Coronary artery (tissue), 2 donors: ENCODE data around the gene RENBP.

Experiments
- DNase-seq: peaks from one replicate; pipeline ENCODE4 v3.0.0-alpha.2; 2017; ENCODE audit warnings: low spot score
- H3K27ac ChIP-seq, 2 donors: fragments of 200-600 bp; sonication (generic); one replicate each; pipeline ENCODE4 v1.5.1; 2016 to 2019
- H3K4me3 ChIP-seq: fragments of 200-600 bp; sonication (generic); 2 replicates; pipeline ENCODE4 v1.5.1; 2016; ENCODE audit warnings: mild to moderate bottlenecking, moderate library complexity
- TF ChIP-seq, protein P1 (sequence below): fragments of 200-600 bp; sonication (generic); IDR thresholded peaks from one replicate; pipeline ENCODE4 v1.5.1; 2019; ENCODE audit warnings: antibody characterized with exemption

The RENBP gene

DNA sequence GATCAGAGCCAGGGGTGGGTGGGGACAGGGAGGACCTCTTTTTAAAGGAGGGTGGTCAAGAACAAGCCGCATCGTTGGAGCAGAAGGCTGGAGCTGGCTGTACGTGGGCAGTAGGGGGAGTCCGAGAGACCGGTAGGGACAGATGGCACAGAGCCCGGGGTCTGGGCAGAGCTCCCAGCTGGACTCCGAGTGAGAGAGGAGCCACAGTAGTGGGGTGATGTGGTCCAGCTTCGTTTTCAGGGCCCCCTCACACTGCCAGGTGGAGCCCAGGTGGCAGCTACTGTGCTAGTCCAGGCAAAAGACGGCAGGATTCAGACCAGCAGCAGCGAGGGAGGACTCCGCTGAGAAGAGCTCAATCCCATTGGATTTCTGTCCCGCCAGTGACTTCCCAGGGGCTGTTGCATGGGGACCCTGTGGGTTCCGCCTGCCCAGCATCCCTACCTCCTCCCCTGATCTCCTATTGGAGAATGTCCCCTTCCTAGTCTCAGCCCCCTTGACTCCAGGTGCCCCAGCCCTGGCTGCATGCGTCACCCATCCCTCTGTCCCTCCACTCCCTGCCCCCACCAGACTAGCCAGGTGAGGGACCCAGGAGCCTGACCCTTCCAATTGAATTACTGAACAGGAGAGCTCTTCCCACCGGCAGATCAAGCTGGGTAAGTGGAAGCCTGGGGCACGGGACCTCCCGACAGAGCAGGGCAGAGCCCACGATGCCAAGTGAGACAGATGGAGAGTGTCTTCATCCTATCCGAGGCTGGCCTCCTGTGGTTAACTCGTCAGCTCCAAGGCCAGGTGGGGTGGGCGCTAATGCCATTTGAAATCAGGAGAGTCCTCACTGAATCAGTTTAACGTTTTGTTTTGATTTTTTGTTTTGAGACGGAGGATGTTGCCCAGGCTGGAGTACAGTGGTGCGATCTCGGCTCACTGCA is 21.2 kb downstream of the RENBP start:
- DNase-seq: no peak
- TF ChIP-seq, protein P1, sequence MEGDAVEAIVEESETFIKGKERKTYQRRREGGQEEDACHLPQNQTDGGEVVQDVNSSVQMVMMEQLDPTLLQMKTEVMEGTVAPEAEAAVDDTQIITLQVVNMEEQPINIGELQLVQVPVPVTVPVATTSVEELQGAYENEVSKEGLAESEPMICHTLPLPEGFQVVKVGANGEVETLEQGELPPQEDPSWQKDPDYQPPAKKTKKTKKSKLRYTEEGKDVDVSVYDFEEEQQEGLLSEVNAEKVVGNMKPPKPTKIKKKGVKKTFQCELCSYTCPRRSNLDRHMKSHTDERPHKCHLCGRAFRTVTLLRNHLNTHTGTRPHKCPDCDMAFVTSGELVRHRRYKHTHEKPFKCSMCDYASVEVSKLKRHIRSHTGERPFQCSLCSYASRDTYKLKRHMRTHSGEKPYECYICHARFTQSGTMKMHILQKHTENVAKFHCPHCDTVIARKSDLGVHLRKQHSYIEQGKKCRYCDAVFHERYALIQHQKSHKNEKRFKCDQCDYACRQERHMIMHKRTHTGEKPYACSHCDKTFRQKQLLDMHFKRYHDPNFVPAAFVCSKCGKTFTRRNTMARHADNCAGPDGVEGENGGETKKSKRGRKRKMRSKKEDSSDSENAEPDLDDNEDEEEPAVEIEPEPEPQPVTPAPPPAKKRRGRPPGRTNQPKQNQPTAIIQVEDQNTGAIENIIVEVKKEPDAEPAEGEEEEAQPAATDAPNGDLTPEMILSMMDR: no peak
- H3K27ac ChIP-seq: no peak overlapping the region
- H3K4me3 ChIP-seq: peak overlapping the region; percentile 32

DNA sequence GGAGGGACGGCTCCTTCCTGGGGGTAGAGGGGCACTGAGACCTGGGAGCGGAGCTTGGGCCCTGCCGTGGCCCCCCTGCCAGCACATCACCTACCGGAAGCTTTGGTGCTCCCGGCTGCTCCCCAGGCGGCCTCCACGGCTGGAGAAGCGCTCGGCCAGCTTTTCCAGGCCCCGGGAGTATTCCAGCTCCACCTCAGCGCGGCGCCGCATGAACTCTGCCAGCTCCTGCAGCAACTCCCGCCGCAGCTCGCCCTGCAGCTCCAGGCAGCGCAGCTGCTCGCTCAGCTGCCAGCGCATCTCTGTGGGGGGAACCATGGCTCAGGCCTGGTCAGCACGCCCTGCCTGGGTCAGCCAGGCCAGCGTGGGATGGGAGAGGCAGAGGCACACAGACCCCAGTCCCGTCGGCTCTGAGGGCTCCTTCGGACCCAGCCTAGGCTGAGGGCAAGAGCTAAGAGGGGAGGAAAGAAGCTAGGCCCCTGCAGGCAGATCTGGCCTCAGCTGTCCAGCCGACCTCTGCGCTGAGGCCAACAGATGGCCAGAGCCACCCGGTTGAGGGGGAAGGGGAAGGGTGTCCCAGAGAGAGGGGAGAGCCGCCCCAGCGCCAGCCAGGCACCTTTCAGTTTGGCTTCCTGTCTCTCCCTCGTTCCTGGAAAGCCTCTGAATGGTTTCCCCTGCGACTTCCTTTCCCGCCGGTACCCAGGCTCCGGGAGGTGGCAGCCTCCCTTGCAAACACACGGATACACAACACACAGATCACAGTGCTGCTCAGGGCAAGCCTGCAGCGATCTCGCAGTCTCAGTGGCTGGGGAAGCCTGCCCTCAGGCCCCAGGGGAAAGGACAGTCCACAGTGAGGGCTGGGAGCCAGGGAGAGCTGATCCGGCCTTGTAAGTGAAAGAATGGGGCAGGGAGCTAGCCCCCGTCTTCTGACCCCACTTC is 22.7 kb downstream of the RENBP start:
- no peak for DNase-seq
- peak overlapping the region; percentile 24 for H3K4me3 ChIP-seq
- no peak overlapping the region for H3K27ac ChIP-seq
- TF ChIP-seq, protein P1: no peak

DNA sequence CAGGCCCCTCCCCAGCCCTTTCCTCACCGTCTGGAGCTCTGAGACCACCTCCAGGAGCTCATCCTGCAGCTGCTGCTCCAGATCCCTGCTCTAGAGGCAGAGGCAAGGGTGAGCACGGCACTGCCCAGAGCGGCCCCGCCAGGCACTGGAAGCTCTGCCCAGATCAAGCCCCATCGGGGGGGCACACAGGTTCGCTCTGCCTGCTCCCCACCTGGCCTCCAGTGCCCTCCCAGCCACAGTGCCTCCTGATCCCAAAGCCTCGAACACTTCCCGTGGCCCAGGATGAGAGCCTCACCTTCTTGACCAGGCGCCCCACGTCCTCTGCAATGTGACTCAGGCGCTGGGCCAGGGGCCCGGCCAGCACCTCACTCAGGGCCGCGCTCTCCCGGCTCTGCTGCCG is 23.4 kb downstream of the RENBP start:
- no peak overlapping the region for H3K27ac ChIP-seq
- TF ChIP-seq, protein P1: no peak
- H3K4me3 ChIP-seq: peak overlapping the region; percentile 24
- no peak for DNase-seq

DNA sequence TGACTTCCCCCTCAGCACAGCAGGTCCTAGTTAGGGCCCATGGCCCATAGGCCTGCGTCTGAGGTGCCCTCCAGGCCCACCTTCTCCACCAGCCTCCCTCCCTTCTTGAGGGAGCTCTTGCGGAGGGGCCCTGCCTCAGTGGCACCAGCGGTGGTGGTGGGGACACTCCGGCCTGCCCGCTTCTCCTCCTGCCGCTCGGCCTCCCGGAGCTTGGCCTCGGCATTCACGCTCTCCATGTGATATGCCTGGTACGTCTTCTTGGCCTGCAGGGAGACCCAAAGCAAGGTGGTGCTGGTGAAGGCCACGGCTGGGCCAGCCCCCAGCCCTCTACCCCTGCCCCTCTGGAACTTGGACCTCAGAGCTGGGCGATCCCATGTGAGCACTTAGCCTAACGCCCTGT is 23.9 kb downstream of the RENBP start:
- TF ChIP-seq, protein P1: no peak
- DNase-seq: no peak
- H3K27ac ChIP-seq: no peak overlapping the region
- no peak overlapping the region for H3K4me3 ChIP-seq

DNA sequence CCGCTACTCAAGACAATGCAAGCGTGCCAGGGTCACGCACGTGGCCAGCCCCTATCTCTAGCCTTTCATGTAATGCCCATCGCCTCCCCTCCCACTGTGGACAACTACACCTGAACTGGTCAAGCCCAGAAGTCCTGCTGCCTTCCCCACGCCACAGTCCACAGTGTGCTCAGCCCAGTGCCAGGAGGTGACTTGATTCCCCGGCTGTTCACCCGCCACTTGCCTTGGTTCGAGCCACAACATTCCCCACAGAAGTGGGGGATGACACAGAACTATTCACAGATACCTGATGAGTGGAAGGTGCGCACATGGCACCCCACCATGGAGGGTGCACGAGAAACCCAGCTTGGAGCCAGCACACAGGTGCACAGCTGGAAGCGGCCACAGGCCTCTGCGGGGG is 25.2 kb downstream of the RENBP start:
- TF ChIP-seq, protein P1: no peak
- Histone ChIP-seq H3K27ac (no peak overlapping the region), H3K4me3 (no peak overlapping the region)
- no peak for DNase-seq

DNA sequence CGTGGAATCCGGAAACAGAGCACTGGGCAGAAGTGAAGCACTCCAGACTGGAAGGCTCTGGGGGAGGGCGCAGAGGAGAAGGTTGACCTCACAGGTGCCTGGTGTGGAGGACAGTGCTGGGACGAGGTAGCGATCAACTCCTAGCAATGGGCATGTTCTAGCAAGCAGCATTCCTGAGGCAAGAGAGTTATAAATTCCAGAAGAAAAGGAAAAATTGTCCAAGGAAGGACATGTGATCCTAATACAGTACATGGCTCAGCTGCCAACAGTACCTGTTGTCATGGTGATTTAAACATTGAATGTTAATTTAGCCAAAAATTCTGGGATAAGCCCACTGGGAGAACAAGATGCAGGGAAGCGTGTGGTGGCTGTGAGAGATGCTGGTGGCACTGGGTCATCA is 26.6 kb downstream of the RENBP start:
- DNase-seq: no peak
- Histone ChIP-seq H3K4me3 (no peak overlapping the region), H3K27ac (no peak overlapping the region)
- TF ChIP-seq, protein P1: no peak
